Measurements from ENCODE around the gene PERM1.

GRCh38 chr1:1004420-1004779 is 22.5 kb upstream of the PERM1 start:
- TF ChIP-seq EZH2 (IDR thresholded peaks at IDR 0.05; ENCODE audit: insufficient read depth, poor library complexity, severe bottlenecking) (no peak), EZH2phosphoT487 (IDR thresholded peaks at IDR 0.05; ENCODE audit: insufficient read depth, low read depth) (no peak)

Measured in GM23248 (cell line).